Activated CD8-positive, alpha-beta memory T cell treated with anti-CD3 and anti-CD28 coated beads for 4 hours (primary cell): ENCODE data around the gene TPM1.

Source experiments
- DNase-seq, 2 donors: peaks; one replicate each; pipeline ENCODE4 v3.0.0-alpha.2; 2020; ENCODE audit warnings: low read depth in 2 of 2

TPM1 gene

DNA sequence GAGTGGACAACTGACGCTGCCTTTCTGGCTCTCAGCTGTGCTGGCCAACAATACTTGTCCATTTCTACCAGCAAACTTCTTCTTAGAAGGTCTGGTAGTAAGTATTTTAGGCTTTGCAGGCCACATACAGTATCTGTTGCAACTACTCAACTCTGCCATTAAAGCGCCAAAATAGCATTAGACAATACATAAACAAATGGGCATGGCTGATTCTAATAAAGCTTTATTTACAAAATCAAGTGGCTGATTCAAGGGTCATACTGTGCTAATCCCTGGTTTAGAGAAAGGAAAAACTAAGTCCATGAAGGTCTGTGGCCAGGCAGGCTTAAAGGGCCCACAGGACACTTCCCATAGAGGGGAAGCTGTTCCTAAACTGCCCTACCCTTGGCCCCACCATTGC is 26.3 kb upstream of the TPM1 start:
- DNase-seq = no peak

DNA sequence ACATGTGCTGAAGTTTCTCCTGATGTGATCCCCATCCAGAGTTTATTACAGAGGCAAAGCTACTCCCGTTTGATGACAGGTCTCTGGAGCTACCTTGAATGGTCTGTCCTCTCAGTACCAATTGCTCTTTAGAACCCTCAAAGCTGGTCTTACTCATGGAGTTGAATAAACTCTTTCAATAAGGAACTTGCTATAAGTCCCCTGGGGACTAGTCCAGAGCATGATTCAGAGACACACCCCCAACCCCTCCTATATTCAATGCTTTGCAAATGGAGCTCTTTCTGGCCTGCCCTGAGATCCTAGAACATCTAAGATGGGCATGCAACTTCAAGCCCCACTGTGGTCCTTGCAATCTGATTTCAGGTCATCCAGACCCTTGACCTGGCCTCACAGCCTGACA is 23.9 kb upstream of the TPM1 start:
- no peak for DNase-seq

DNA sequence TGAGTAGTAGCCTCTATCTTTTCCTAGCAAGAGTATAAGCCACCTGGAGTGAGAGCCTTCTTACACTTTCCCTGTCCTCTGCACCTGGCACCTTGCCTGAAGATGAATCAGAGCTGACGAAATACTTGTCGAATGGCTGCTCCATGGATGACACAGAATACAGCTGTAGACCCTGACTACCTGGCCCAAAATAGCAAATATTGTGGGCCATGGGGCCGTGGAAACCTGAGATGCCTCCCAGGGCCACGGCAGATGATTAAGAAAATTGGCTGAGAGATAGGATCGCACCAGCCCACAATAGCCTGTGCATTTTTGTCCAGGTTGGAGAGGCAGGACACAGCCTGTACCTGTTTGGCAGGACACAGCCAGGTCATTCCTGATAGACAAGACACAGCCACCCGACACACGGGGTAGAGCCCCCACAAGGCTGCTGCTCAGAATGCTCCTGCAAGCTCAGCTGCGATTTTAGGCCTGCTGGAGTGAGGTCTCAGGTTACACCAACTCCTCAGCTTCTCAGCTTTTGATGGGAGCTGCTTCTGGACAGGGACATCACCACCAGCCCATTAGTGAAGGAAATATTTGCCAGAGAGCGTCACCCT is 22.9 kb upstream of the TPM1 start:
- no peak for DNase-seq

DNA sequence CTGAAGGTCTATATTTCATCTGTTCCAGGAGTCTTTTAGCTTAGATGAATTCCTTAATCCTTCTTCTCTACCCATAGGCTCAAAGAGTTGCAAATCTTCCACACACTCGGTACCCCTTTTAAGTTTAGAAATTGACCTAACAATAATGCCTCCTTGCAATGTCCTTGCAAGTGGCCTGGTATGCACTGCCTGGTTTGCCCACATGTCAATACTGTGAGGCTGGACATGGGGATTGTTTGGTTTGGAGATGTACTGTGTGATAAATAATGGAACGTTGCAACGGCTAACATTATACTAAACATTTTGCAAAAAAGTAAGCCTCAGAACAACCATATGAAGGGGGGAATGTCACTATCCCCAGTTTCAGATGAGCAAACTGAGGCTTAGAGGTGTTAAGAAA is 22.4 kb upstream of the TPM1 start:
- no peak for DNase-seq

DNA sequence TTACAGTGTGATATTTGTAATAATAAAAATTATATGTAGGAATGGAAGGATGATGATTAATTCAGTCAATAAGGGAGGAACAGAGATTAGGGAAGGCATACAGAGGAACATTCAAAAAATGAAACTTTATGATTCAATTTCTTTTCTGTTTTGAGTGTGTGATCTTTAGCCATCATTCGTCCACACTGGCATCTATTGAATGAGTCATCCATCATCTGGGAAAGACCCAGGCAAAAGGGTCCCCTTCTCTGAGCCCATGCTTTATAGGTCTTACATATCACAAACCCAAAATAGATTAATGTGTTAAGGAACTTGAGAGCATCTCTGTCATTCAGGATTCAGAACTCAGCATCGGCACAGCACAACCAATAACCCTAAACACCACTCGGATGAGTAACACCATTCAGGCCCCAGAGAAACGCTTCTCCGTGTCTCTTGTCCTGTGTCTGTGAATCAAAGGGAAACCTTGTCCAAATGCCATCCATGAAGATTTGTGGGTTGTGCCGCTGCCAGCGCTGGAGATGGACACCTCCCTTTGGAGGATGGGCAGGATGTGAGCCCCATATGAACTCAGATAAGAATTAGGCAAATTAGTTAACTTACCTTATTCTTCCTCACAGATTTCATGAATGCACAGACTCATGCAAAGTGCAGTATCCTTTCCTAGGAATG is 21.7 kb upstream of the TPM1 start:
- DNase-seq = no peak

DNA sequence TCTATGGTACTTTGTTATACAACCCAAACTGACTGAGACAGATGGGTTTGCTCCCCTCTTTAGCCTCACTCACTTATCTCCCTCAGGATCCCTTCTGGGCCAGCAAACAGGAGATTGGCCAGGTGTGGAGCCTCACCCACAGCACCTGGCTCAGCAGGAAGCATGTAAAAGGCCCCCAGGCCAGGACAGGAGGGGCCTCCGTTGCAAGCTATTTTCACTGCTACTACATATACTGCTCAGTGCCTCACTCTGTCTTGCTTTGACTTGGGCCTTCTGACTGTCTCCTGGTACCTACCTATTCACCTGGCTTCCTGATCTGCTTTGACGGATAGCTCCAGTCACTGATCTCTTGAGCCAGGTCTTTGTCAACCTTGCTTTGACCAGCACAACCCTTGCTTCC is 20.4 kb upstream of the TPM1 start:
- DNase-seq = no peak

DNA sequence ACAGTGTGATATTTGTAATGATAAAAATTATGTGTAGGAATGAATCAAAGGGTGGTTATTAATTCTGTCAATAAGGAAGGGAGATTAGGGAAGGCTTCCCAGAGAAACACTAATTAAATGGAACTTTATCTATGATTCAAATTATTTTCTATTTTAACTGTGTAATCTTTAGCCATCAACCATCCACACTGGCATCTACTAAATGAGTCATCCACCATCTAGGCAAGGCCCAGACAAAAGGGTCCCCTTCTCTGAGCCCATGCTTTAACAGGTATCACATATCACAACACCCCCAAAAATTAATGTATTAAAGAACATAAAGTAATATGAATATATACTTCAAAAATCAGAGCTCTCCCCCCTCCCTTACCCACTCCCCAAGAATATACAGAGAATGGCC is 19.9 kb upstream of the TPM1 start:
- DNase-seq = no peak

DNA sequence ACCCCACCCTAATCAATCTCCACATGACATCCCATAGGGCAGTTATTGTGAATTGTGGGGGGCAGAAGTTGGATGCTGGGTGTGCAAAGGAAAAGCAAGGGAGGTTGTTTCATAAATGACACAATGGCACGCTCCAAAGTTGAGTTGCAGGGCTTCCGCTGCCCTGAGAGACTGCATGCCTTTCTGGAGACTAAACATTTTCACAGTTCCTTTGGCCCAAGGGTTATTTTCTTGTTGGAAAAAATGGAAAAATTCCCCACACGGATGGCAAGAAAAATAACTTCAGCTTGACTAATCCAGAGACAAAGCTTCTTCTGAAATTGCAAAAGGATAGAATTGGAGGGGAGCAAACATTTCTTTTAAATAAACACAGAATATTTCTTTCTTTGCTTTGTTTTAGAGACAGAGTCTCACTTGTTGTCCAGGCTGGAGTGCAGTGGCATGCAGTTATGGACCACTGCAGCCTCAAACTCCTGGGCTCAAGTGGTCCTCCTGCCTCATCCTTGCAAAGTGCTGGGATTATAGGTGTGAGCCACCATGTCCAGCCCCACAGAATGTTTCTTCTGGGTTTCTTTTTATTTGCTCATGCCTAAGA is 19.1 kb upstream of the TPM1 start:
- DNase-seq = no peak

DNA sequence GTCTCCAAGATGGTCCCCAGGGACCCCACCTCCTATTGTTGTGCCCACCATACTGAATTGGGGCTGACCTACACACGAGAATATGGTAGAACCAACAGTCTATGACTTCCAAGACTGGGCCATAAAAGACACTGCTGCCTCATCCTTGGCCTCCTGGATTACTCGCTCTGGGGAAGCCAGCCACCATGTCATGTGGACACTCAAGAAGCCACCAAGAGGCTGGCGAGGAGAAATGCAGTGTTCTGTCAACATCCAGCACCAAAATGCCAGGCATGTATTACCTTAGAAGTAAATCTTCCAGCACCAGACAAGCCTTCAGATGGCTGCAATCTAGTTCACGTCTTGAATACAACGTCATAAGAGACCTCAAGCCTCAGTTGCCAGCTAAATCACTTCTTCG is 17.1 kb upstream of the TPM1 start:
- no peak for DNase-seq

DNA sequence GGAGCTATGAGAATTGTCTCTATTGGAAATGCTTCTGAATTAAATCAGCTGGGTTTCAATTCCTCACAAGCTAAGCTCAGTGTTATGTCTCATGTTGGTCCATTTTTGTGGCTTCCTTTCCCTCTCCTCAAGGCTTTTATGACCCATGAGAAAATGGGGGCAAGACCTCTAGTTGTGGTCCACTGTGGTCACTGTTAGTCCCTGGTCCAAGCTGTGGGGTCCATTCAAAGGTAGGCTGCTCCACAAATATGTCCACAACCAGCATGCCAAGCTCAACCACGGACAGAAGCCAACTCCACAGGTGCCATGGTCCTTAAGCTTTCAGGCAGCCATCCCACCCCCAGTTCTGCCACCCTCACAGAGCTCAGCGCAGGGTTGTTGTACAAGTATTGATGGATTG is 14.9 kb upstream of the TPM1 start:
- DNase-seq = no peak

DNA sequence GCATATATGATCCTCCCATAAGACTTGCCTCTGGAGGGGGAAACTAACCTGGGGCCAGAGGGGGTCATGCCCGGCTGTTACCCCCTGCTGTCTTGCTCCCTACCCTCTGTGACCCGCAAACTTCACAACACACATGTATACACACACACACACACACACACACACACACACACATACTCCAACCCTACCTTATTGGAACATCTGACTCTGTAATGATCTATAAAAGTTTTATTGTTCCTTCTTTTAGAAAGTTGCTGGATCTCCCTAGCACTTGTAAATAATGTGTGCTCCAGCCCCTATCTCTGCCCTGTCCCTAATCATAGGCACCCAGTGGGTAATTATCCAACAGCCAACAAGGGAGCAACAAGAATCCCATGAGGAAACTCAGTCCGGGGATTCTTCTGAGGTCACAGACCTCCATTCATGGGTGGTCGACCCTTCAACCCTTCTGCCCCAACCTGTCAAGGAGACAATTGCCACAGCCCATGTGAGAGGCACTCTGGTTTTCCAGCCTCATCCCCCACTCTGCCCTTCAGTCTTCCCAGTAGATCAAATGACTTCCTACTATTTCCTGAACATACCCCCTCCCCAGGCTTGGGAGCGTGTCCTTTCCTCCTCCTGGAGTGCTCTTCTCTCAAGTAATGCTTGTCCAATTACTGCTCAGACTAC is 14.0 kb upstream of the TPM1 start:
- DNase-seq = no peak

DNA sequence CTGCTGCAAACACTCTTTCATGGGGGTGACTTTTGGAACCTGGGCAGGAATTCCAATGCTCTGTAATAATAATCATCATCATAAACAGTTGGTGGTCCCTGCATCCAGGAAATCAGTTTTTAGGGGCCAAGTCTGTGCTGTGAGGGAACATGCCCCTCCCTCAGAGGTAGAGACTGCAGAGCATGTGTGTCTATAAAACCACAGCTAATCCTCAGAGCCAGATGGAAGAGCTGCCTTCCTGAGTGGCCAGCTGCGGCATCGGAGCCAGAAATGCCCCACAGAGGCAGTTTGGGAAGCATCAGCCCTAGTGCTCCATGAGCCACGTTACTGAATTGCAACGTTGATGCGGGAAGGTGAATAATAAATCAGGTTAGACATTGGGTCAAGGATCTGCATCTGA is 12.9 kb upstream of the TPM1 start:
- no peak for DNase-seq

DNA sequence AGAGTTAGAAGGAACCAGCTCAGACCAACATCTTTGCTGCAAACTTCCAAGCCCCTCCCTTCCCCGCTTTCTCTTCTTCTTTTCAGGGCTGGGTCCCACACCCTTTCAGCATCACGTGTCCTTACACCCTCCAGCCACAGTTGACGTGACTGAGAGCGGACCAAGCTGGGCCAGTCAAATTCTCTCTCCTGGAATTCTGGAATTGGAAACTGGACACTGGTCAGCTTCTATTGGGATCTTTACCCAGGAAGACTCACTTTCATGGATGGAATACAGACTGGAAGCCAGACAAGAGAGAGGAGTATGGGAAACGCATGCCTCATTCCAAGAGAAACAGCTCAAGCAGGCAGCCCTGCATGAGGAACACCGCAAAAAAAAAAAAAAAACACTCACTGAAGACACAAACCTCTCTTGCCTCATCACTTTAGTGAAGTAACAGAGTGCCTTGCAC is 12.4 kb upstream of the TPM1 start:
- no peak for DNase-seq

DNA sequence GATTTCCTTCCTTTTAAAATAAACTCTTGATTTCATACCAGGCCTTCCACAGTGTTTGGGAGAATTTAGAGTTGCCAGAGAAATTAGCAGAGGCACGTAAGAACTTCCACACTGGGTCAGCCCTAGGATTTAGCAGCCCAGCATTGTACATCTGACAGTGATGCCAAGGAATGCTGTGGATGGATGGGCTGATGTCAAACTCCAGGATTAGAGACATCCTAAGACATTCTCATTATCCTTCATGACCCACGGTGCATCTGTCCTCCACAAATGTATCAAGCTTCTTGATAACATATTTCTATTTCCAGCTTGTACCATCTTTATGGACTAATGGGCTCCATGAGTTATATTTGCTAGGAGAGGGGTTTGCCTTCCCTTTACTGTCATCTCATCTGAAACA is 8.0 kb upstream of the TPM1 start:
- DNase-seq = no peak

DNA sequence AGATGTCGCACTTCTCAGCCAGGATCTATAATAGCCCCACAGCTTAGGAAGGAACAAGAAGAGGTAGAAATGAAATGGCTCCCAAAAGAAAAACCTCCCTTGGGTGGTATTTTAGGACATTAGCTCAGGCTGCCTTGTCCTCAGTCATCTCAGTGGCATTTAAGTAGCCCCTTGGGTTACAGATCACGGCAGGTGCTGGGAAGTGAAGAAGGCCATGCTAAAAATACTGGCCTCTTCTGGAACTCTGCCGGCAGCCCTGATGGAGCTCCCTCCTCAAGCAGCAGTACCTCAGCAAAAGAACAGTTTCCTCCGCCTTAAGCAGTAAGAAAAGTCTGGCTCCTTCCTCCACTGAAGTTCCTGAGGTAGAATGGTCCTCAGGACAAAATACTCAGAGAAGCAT is 7.3 kb upstream of the TPM1 start:
- no peak for DNase-seq

DNA sequence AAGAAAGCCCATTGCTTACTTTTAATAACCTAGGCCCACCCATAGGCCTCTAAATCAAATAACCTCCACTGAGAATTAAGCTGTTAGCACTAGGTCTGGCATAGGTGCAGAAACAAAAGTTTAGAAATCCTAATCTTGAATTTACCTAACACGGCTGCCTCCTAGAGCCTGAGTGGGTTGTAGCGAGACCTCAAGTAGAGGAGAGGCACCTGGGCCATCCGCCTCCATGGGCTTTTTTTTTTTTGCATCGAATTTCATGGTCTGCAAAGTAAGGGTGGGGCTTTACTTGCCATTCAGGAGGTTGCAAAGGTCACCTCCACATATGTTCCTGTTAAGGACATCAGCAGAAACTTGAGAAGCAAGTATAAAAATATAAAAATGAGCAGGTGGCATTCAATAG is 6.6 kb upstream of the TPM1 start:
- no peak for DNase-seq

DNA sequence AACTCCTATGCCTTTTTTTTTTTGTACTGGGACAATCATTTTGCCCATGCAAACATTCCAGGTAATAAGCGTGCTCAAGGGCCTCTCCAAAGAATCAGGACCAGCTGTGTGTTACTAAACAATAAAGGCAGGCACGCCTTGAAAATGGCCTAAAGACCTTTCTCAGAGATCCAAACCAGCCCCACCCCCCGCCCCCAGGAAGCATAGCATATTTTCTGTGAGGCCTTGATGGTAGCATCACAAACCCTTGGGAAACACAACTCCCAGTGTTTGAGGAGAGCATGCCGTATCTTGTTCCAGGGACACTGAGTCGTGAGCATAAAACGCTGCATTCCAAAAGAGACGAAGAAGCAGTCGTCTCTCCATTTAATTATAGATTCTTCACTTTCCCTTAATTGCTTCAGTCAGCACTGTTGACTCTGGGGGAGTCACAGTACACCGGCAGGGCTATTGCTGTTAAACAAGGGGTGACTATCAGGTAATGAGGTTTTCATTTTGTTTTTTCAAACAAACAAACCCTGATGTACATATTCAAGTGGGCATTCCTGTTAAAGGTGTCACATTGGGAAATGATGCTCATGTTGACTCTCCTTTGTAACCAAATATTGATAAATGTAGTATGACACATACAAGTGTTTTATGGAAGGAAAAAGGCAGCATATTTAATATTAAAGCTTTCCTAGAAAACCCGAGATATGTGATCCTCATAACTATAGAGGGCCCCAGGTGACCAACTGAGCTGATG is 4.4 kb upstream of the TPM1 start:
- no peak for DNase-seq

DNA sequence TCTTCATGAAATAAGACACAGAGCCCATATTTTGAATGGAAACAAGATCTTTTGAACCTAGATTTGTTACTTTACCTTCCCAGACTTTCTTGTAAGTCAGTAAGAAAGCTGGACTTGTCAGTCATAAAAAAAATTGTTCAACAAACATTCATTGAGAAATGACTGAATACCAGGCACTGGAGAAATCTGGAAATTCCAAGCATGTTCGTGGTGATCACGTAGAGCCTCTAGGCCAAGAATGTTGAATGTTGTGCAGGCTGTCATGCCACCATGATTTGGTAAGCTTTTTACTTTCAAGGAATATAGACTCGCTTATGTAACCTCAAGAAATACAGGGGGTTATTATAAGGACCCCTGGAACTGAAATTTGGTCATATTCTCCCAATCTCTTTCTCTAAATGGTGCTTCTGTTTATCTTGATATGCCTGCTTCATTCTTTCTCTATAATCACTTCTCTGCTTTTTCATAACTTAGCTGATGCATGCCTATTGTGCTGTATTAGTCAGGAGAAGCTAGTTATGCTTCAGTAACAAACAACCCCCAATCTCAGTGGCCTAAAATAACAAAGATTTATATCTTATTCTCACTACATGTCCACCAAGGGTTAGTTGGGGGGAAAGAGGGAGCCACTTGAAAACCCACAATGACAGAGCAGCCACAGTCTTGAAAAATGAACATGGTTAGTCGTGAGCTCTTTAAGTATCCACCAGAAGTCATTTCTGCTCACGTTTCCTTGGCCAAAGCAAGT is 3.4 kb upstream of the TPM1 start:
- no peak for DNase-seq

DNA sequence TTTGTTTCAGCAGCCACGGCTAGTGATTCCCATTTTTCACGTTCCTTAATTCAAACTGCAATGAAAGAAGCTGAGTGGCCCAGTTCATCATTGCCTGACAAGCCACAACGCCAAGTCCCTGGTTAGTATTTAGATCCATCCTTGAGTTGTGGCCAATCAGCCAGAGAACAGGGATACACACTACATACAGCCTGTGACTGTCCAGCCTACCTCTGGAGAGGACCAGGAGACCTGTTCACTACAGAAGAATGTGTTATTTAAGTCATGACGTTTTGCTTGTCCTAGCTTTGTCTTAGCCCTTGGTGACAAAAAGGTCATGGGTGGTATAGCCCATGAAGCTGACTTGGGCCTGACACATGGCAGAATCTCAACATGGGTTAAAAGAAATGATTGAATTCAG is 2.7 kb upstream of the TPM1 start:
- DNase-seq = no peak

DNA sequence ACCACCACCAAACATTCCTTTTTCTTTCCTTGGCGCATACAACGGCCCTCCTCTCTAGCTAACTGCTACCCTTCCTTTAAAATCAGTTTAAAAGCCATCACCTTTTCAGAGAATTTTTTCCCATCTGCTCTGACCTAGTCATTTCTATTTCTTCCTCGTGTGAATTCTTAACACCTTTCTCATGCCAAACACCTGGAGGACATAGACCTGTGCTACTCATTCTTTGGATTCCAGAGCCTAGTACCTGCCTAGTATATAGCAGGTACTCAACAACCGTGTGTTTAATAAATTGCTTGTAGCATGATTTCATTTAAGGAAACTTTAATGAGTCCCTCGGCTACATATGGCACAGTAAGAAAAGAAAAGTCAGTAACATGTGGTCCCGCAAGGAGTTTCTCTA is 2.0 kb upstream of the TPM1 start:
- DNase-seq = no peak

DNA sequence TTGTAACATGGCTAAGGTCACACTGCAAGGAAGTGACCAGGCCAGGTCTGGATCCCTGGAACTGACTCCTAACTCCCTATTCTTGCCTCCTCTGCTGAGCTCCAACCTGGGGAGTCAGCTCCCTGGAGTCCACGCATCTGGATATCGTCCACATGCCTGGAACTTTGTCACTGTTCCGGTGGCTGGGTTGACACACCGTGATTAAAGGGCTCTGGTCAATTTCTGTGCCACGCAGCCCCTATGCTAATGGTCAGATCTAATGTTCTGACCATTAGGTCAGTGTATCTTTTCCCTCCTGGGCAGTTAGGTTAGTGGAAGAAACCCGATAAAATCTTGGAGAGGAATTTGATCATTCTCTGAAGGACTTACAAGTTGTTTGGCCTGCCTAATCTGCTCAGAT is 1.6 kb upstream of the TPM1 start:
- DNase-seq = no peak
